Neural cell (in vitro differentiated cells): ENCODE data around the gene DBET.

Experiments
- CTCF ChIP-seq: fragments of 450-650 bp; IDR thresholded peaks from 2 replicates; pipeline ENCODE4 v1.5.1; 2014; ENCODE audit warnings: antibody characterized with exemption, mild to moderate bottlenecking, moderate library complexity; ENCODE audit not compliant: poor library complexity, severe bottlenecking
- POLR2AphosphoS5 ChIP-seq: IDR thresholded peaks from 2 replicates; pipeline ENCODE4 v1.6.1; 2012

- TF ChIP-seq CTCF = no peak
- TF ChIP-seq POLR2AphosphoS5 = no peak
Measured at GRCh38 chr4:190017357-190018200, 46.7 kb upstream of the DBET start.
